SK-N-SH treated with all-trans-retinoic acid at 6 μM for 48 hours (cell line): ENCODE results near the gene STK33.
A peak's percentile ranks its signal among the peaks of the same experiment; 100 is the strongest.

Experiments used
- ATAC-seq: fragments of 200-7000 bp; cut with Tn5 transposase; 3 replicates; pipeline ENCODE4 v1.9.1; 2020; ENCODE audit warnings: mild to moderate bottlenecking, moderate library complexity
- ARNTL ChIP-seq: fragments of 450-650 bp; formaldehyde crosslinking; IDR thresholded peaks from 2 replicates; pipeline ENCODE4 v1.5.0; 2020; ENCODE audit warnings: low read depth, mild to moderate bottlenecking, moderate library complexity, borderline replicate concordance
- BACH2 ChIP-seq: fragments of 250-450 bp; sonication (Bioruptor Pico); IDR thresholded peaks from 2 replicates; pipeline ENCODE4 v1.9.0; 2021; ENCODE audit warnings: mild to moderate bottlenecking, borderline replicate concordance
- ESRRG ChIP-seq: fragments of 250-450 bp; sonication (Bioruptor Pico); IDR thresholded peaks from 2 replicates; pipeline ENCODE4 v1.6.1; 2021; ENCODE audit warnings: mild to moderate bottlenecking
- ISL1 ChIP-seq: fragments of 250-450 bp; sonication (Bioruptor Pico); IDR thresholded peaks from 2 replicates; pipeline ENCODE4 v2.1.2; 2022; ENCODE audit warnings: mild to moderate bottlenecking, moderate library complexity
- OSR1 ChIP-seq: fragments of 250-450 bp; sonication (Bioruptor Pico); IDR thresholded peaks from 2 replicates; pipeline ENCODE4 v1.8.0; 2022; ENCODE audit warnings: moderate library complexity, mild to moderate bottlenecking, inconsistent platforms
- RARB ChIP-seq: fragments of 250-450 bp; sonication (Bioruptor Pico); IDR thresholded peaks from 2 replicates; pipeline ENCODE4 v1.8.0; 2021; ENCODE audit warnings: mild to moderate bottlenecking, moderate library complexity
- SNAI2 ChIP-seq: fragments of 250-450 bp; sonication (Bioruptor Pico); IDR thresholded peaks from 2 replicates; pipeline ENCODE4 v1.5.0; 2020; ENCODE audit warnings: mild to moderate bottlenecking, moderate library complexity
- TCF4 ChIP-seq: fragments of 250-450 bp; sonication (Bioruptor Pico); IDR thresholded peaks from 2 replicates; pipeline ENCODE4 v1.8.0; 2021; ENCODE audit warnings: mild to moderate bottlenecking, moderate library complexity, borderline replicate concordance
- TOX ChIP-seq: fragments of 250-450 bp; sonication (Bioruptor Pico); IDR thresholded peaks from 2 replicates; pipeline ENCODE4 v1.8.0; 2021; ENCODE audit warnings: mild to moderate bottlenecking, moderate library complexity, borderline replicate concordance
- ZC3H10 ChIP-seq: fragments of 250-450 bp; sonication (Bioruptor Pico); IDR thresholded peaks from 2 replicates; pipeline ENCODE4 v1.5.1; 2021; ENCODE audit warnings: mild to moderate bottlenecking, moderate library complexity
- ZNF565 ChIP-seq: fragments of 450-650 bp; formaldehyde crosslinking; conservative IDR thresholded peaks from 2 replicates; pipeline ENCODE4 v1.5.0; 2020; ENCODE audit warnings: low read depth, mild to moderate bottlenecking, moderate library complexity
- TF ChIP-seq, protein P1 (sequence below): fragments of 250-450 bp; sonication (Bioruptor Pico); IDR thresholded peaks from 2 replicates; pipeline ENCODE4 v1.5.0; 2020; ENCODE audit warnings: mild to moderate bottlenecking, moderate library complexity

The STK33 gene

DNA sequence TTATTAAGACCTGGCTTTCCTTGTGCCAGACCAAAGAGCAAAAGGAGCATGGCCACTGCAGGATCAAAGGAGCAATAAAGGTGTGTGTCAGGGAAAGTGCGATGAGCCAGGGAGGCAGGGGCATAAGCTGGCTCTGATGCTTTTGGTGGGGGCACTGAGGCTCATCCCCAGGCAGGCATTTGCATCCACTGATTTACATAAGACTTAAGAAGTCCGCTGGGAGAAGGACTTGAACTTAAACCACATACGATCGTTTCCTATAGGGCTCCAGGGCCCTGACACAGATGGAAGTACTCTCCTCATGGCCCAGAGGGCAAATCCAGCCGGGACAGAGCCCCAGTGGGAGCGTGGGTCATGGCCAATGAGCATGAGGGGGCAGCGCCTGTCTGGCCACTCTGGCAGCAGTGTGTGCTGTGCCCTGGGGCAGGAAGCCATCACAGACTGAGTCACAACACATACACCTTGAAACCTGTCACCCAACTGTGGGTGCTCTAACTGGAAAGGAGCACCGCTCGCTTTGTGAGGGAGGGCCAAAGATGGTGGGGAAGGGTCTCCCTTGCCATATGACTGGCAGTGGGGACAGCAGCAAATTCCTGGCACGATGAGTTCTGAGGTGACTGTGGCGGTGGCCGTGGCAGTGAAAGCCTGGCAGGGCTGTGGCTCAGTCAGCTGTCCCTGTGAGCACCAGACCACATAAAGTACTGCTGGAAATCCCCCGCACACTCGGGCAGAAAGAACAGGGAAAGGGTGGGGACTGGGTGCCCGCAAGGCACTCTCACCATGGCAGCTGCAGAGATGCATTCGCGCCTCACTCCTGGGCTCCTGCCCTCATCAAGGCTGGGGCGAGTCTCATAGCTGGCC is 251.0 kb downstream of the STK33 start:
- TF ChIP-seq OSR1 (no peak), ZC3H10 (CRISPR knock-in tag) (no peak), ZNF565 (CRISPR knock-in tag) (no peak), RARB (no peak), ESRRG (CRISPR knock-in tag) (no peak), ISL1 (no peak), BACH2 (CRISPR knock-in tag) (no peak), ARNTL (CRISPR knock-in tag) (no peak), TOX (CRISPR knock-in tag) (no peak), TCF4 (no peak)
- TF ChIP-seq, protein P1, sequence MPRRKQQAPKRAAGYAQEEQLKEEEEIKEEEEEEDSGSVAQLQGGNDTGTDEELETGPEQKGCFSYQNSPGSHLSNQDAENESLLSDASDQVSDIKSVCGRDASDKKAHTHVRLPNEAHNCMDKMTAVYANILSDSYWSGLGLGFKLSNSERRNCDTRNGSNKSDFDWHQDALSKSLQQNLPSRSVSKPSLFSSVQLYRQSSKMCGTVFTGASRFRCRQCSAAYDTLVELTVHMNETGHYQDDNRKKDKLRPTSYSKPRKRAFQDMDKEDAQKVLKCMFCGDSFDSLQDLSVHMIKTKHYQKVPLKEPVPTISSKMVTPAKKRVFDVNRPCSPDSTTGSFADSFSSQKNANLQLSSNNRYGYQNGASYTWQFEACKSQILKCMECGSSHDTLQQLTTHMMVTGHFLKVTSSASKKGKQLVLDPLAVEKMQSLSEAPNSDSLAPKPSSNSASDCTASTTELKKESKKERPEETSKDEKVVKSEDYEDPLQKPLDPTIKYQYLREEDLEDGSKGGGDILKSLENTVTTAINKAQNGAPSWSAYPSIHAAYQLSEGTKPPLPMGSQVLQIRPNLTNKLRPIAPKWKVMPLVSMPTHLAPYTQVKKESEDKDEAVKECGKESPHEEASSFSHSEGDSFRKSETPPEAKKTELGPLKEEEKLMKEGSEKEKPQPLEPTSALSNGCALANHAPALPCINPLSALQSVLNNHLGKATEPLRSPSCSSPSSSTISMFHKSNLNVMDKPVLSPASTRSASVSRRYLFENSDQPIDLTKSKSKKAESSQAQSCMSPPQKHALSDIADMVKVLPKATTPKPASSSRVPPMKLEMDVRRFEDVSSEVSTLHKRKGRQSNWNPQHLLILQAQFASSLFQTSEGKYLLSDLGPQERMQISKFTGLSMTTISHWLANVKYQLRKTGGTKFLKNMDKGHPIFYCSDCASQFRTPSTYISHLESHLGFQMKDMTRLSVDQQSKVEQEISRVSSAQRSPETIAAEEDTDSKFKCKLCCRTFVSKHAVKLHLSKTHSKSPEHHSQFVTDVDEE (CRISPR knock-in tag): no peak
- 0 out of 3 replicates have a peak, but pooled peaks have one; percentile 21 for ATAC-seq

DNA sequence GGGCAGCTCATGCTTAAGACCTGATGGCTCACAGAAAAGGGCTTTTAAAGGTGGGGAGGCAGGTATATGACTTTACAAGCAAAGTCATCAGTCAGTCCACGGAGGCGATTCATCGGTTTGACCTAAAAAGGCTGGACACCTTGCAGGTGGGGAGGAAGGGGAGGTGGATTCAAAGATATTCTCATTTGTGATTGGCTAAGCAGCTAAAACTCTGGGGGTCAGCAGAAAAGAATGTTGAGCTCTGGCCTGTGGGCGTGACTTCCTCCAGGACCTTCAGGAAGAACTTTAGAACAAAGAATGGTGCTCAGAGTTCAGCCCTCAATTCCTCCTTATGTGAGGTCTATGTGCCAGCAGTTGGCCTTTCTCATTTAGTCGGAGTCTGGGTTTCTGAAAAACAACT is 252.0 kb downstream of the STK33 start:
- ATAC-seq: no peak
- TF ChIP-seq SNAI2 (CRISPR knock-in tag): no peak
